SU-DHL-6 (cell line): ENCODE measurements around the gene OR1E2.

Experiments used
- CTCF ChIP-seq: fragments of 200-600 bp; sonication (generic); IDR thresholded peaks from one replicate; pipeline ENCODE4 v1.5.1; 2017; ENCODE audit warnings: antibody characterized with exemption, mild to moderate bottlenecking, low read length, moderate library complexity; ENCODE audit not compliant: insufficient read depth, poor library complexity, severe bottlenecking
- EZH2phosphoT487 ChIP-seq: fragments of 200-600 bp; sonication (generic), shearing (Covaris generic); conservative IDR thresholded peaks from 2 replicates; pipeline ENCODE4 v1.6.1; 2018; ENCODE audit warnings: mild to moderate bottlenecking, antibody characterized with exemption, low read length, moderate library complexity, mixed read lengths

GRCh38 chr17:3448059-3448665, 14.5 kb upstream of the OR1E2 start:
- TF ChIP-seq CTCF (no peak), EZH2phosphoT487 (no peak)
